Chondrocyte (in vitro differentiated cells): Measurements from ENCODE around the gene CACNA1G. TPM values are rescaled to one million over a fixed set of nuclear protein-coding genes. Genes with fewer than 3 reads are reported as not detected.

Source experiments
- DNase-seq: peaks from one replicate; pipeline ENCODE4 v3.0.0; 2021; ENCODE audit warnings: mixed read lengths, low spot score
- H3K27ac Mint-ChIP-seq: one replicate; pipeline ENCODE4 v1.8.0; 2021; ENCODE audit warnings: mild to moderate bottlenecking, moderate library complexity, mixed read lengths; ENCODE audit not compliant: unreplicated experiment
- H3K27me3 Mint-ChIP-seq: 2 replicates; pipeline ENCODE4 v1.8.0; 2021; ENCODE audit warnings: low read depth, mixed read lengths
- H3K36me3 Mint-ChIP-seq: 2 replicates; pipeline ENCODE4 v1.8.0; 2021; ENCODE audit warnings: low read depth, mixed read lengths
- H3K4me1 Mint-ChIP-seq: 2 replicates; pipeline ENCODE4 v1.8.0; 2021; ENCODE audit warnings: low read depth, mild to moderate bottlenecking, mixed read lengths
- H3K4me3 Mint-ChIP-seq: one replicate; pipeline ENCODE4 v1.8.0; 2021; ENCODE audit warnings: mild to moderate bottlenecking, moderate library complexity, mixed read lengths; ENCODE audit not compliant: unreplicated experiment
- H3K9me3 Mint-ChIP-seq: 2 replicates; pipeline ENCODE4 v1.8.0; 2021; ENCODE audit warnings: low read depth, mixed read lengths
- total RNA-seq: library from RNA; stranded (reverse); gene quantifications from 3 replicates; pipeline ENCODE4 v1.2.1, GENCODE V29; 2021
- TF ChIP-seq, protein P1 (sequence below): fragments of 200-600 bp; sonication (generic); IDR thresholded peaks from 2 replicates; pipeline ENCODE4 v1.5.0; 2021; ENCODE audit warnings: antibody characterized with exemption, mild to moderate bottlenecking, moderate library complexity

CACNA1G gene
- total RNA-seq, 1 donor from 2014 or later, result 0.10 TPM

DNA sequence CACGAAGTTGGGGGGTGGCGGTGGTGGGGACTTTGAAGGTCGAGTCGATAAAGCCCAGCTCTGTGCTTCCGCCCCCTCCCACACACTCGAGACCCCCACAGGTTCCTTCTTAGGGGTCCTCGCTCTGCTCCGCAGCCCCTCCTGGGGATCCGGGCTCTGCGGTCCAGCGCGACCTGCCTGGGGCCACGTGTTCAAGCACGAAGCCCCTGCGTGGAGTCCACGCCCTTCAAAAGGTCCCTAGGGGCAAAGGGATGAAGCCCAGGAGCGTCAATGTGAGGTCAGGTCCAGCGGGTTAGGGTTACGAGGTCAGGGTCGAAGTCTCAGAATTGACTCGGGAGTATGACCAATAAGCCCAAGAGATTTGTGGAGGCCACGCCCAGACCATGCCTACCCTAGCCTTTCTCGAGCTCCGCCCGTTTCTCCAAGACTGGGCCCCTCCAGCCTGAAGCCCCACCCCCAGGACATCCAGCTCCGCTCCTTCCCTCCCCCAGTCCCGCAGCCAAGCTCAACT is 786 bp upstream of the CACNA1G start:
- H3K27ac Mint-ChIP-seq, result no peak overlapping the region
- H3K4me1 Mint-ChIP-seq, result peaks cover 17% of the 10 kb centered on the region
- H3K4me3 Mint-ChIP-seq, result peak overlapping the region; percentile 68
- peaks cover 29% of the 10 kb centered on the region for H3K27me3 Mint-ChIP-seq
- TF ChIP-seq, protein P1, sequence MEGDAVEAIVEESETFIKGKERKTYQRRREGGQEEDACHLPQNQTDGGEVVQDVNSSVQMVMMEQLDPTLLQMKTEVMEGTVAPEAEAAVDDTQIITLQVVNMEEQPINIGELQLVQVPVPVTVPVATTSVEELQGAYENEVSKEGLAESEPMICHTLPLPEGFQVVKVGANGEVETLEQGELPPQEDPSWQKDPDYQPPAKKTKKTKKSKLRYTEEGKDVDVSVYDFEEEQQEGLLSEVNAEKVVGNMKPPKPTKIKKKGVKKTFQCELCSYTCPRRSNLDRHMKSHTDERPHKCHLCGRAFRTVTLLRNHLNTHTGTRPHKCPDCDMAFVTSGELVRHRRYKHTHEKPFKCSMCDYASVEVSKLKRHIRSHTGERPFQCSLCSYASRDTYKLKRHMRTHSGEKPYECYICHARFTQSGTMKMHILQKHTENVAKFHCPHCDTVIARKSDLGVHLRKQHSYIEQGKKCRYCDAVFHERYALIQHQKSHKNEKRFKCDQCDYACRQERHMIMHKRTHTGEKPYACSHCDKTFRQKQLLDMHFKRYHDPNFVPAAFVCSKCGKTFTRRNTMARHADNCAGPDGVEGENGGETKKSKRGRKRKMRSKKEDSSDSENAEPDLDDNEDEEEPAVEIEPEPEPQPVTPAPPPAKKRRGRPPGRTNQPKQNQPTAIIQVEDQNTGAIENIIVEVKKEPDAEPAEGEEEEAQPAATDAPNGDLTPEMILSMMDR, result no peak
- H3K9me3 Mint-ChIP-seq, result no peaks in the 10 kb centered on the region
- H3K36me3 Mint-ChIP-seq, result peaks cover 7% of the 10 kb centered on the region
- DNase-seq, result no peak

DNA sequence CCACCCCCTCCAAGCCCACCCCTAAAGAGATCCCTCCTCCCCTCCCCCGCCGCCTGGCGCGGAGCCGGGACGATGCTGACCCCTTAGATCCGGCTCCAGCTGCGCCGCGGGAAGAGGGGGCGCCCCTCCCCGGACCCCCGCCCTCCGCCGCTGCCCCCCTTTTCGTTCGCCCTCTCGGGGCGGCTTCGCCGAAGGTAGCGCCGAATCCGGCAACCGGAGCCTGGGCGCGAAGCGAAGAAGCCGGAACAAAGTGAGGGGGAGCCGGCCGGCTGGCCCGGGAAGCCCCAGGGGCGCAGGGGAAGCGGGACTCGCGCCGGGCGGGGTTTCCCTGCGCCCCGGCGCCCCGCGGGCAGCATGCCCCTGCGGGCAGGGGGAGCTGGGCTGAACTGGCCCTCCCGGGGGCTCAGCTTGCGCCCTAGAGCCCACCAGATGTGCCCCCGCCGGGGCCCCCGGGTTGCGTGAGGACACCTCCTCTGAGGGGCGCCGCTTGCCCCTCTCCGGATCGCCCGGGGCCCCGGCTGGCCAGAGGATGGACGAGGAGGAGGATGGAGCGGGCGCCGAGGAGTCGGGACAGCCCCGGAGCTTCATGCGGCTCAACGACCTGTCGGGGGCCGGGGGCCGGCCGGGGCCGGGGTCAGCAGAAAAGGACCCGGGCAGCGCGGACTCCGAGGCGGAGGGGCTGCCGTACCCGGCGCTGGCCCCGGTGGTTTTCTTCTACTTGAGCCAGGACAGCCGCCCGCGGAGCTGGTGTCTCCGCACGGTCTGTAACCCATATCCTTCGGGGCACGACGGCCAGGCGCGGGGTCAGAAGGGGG is 623 bp downstream of the CACNA1G start:
- peaks cover 39% of the 10 kb centered on the region for H3K27me3 Mint-ChIP-seq
- no peak for DNase-seq
- no peaks in the 10 kb centered on the region for H3K9me3 Mint-ChIP-seq
- H3K27ac Mint-ChIP-seq, result no peak overlapping the region
- TF ChIP-seq, protein P1, result no peak
- no peak overlapping the region for H3K4me3 Mint-ChIP-seq
- H3K4me1 Mint-ChIP-seq, result peaks cover 19% of the 10 kb centered on the region
- peaks cover 1% of the 10 kb centered on the region for H3K36me3 Mint-ChIP-seq

DNA sequence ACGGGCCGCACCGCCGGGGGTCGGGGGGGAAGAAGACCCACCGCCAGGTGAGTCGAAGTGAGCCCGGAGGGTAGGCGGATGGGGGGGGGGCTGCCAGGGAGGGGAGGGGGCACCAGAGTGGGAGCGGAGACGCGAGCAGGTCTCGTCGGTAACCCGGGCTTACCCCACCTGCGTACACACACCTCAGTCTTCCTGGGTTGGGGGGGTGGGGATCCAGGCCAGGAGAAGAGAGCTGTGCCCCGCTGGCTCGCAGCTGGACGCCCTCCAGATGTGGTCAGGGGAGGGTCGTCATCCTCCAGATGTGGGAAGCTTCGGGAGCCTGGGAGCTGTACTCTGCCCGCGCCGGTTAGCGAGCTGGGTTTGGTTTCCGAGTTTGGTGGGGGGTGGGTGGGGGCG is 1.2 kb downstream of the CACNA1G start:
- Mint-ChIP-seq H3K27ac (no peak overlapping the region), H3K27me3 (peaks cover 45% of the 10 kb centered on the region), H3K9me3 (no peaks in the 10 kb centered on the region), H3K4me3 (no peak overlapping the region), H3K36me3 (peaks cover 1% of the 10 kb centered on the region), H3K4me1 (peaks cover 19% of the 10 kb centered on the region)
- DNase-seq, result no peak
- TF ChIP-seq, protein P1, result no peak

DNA sequence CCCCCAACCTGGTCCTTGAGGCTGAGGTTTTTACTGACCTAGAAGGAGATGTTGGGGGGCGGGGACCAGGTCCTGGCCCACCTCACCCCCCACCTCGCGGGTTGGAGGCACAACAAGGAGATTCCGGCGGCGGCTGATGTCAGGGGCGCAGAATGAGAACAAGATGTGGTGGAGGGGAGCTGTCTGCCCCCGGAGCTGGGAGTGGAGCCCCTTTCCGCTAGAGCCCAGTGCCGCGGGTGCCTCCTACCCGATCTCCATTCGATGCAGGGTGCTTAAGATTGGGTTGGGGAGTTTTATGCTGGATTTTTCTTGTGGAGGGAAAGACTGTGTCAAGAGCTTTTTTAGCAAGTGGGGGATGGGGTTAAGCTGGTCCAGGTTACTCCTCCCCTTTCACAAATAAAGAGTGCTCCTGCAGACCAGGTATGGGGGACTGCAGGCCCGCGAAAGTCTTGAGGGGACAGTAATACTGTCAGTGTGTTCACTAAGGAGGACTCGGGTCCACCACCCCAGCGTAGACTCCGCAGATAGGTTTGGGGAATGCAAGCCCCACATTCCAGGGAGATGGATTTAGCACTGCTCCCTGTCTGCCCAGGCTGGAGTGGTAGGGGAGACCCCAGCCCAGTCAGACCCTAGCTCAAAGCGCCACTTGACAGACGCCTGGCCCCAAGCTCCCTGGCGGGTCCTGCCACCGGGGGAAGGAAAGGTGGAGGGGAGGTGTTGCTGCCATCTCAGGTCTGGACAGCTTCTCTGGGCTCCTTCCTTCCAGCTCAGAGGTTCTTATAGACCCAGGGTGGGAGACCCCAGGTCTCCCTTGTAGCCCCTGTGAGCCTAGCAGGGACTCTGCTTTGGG is 2.0 kb downstream of the CACNA1G start:
- Mint-ChIP-seq H3K9me3 (no peaks in the 10 kb centered on the region), H3K4me3 (no peak overlapping the region), H3K4me1 (peaks cover 19% of the 10 kb centered on the region), H3K27me3 (peaks cover 52% of the 10 kb centered on the region), H3K36me3 (peaks cover 1% of the 10 kb centered on the region), H3K27ac (no peak overlapping the region)
- DNase-seq, result no peak
- TF ChIP-seq, protein P1, result no peak

DNA sequence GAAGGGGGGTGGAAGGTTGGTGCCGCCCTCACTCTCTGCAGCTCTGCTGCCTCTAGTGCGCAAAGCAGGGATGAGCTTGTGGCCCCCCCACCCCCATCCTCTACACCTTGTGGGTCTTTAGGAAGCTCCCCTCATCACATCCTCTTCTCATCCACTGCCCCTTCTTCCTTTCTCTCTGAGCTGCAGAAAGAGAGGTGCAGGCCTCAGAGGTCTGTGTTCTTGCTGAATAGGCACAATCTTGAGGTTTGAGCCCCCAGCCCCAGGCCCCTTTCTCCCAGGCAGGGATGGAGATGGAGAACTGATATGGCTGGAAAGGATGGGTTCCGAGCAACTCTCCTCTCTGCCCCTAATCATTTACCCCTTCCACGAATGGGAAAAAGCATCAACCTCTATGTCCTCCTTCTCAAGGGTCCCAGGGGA is 2.6 kb downstream of the CACNA1G start:
- Mint-ChIP-seq H3K4me1 (peaks cover 19% of the 10 kb centered on the region), H3K27me3 (peaks cover 53% of the 10 kb centered on the region), H3K4me3 (no peak overlapping the region), H3K36me3 (peaks cover 1% of the 10 kb centered on the region), H3K9me3 (no peaks in the 10 kb centered on the region), H3K27ac (no peak overlapping the region)
- TF ChIP-seq, protein P1, result peak; percentile 16
- DNase-seq, result no peak
